Measurements from ENCODE around the gene MED13L.

Gene MED13L

DNA sequence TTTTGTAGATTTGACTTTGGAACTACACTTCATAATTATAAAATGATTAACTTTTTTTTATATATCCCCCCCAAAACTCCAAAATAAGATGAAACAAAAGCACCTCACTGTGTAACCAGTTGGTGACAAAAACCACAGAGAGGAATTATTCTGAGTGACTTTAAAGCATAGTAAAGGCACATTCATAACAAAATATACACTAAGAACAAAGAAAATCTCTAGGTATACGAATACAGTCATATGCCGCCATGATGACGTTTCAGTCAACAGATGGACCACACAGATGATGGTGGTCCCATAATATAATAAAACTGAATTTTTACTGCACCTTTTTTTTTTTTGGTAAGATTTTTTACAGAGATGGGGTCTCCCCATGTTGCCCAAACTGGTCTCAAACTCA lies 70.7 kb downstream of the MED13L start:
- TF ChIP-seq CTCF (IDR thresholded peaks at IDR 0.05; ENCODE audit: low read depth, low read length, missing control alignments), result no peak
- H3K4me3 ChIP-seq (replicated peaks; ENCODE audit: low read depth, low read length), result no peak overlapping the region
- no peak for DNase-seq (ENCODE audit: extremely low read depth, low read depth)

DNA sequence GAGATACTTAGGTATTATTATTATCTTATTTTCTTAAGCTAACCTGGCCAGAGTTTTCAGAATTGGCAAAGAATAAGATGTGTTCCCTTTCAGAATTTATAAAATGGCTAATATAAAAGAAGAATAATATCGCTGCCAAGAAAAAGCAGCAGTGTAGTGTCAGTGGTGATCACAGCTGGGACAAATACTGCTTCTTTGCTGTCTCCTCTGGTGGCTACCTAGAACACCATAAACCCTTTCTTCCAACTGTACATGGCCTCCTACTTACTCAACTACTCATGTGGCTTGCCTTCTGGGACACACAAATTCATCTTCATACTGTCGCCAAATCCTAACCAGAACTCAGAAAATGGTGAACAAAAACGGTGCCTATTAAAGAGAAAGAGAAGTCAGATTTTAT lies 72.7 kb downstream of the MED13L start:
- DNase-seq (ENCODE audit: extremely low read depth, low read depth), result no peak
- TF ChIP-seq CTCF (IDR thresholded peaks at IDR 0.05; ENCODE audit: low read depth, low read length, missing control alignments), result no peak
- H3K4me3 ChIP-seq (replicated peaks; ENCODE audit: low read depth, low read length), result no peak overlapping the region

DNA sequence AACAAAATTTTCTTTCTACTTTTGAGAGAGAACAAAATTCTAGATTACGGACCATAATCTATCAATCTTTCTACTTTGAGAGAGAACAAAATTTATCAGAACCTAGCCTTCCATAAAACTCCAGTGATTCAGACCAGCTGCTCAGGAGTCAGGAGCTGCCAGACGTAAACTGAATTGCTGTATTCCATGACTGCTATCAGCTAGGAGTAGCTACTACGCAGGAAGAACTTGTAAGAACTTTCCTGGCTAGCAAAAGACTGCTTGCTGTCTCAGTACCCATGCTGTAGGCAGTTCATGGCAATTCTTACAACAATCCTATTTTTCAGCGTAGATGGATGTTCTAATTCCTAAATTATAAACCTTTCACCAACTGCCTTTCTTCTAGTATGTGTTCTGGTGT lies 73.3 kb downstream of the MED13L start:
- TF ChIP-seq CTCF (IDR thresholded peaks at IDR 0.05; ENCODE audit: low read depth, low read length, missing control alignments), result no peak
- H3K4me3 ChIP-seq (replicated peaks; ENCODE audit: low read depth, low read length), result no peak overlapping the region
- DNase-seq (ENCODE audit: extremely low read depth, low read depth), result no peak

- DNase-seq (ENCODE audit: extremely low read depth, low read depth), result peak; percentile 25
- no peak overlapping the region for H3K4me3 ChIP-seq (replicated peaks; ENCODE audit: low read depth, low read length)
- TF ChIP-seq CTCF (IDR thresholded peaks at IDR 0.05; ENCODE audit: low read depth, low read length, missing control alignments), result peak; percentile 24
These were observed 74.6 kb downstream of the MED13L start for GRCh38 chr12:116202940-116203339.

DNA sequence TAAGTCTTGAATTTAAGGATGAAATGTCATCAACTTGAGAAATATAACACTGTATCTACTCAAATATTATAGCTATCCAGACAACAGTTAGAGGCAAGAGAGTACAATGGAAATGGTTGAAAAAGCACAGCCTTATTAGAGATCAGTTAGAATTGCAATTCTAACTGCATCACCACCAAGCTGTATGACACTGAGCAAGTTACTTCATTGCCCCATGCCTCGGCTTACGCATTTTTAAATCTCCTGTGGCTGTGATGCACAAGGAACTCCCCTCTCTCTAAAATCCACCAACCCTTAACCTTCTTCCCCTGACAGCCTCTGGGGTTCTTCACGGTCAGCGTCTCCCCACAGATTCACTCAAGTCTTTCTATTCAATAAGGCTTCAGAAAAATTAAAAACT lies 75.1 kb downstream of the MED13L start:
- DNase-seq (ENCODE audit: extremely low read depth, low read depth), result no peak
- no peak overlapping the region for H3K4me3 ChIP-seq (replicated peaks; ENCODE audit: low read depth, low read length)
- TF ChIP-seq CTCF (IDR thresholded peaks at IDR 0.05; ENCODE audit: low read depth, low read length, missing control alignments), result no peak

DNA sequence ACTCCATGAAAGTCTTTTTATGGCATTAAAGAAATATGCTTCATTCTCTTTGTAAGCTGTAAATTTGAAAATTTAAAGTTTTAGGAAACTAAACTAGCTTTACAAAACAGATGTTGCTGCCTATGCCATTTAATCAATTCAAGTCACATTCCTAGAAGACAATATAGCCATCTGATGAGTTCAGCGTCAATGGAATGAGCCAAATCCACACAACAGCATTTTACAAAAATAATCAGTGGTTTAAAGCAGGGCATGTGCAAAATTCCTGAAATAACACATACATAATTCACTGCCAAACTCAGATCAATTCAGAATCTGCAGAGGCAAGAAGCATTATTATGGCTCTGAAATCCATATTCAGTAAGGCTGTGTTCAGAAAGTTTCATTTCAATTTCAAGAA lies 75.6 kb downstream of the MED13L start:
- no peak for TF ChIP-seq CTCF (IDR thresholded peaks at IDR 0.05; ENCODE audit: low read depth, low read length, missing control alignments)
- no peak for DNase-seq (ENCODE audit: extremely low read depth, low read depth)
- no peak overlapping the region for H3K4me3 ChIP-seq (replicated peaks; ENCODE audit: low read depth, low read length)

DNA sequence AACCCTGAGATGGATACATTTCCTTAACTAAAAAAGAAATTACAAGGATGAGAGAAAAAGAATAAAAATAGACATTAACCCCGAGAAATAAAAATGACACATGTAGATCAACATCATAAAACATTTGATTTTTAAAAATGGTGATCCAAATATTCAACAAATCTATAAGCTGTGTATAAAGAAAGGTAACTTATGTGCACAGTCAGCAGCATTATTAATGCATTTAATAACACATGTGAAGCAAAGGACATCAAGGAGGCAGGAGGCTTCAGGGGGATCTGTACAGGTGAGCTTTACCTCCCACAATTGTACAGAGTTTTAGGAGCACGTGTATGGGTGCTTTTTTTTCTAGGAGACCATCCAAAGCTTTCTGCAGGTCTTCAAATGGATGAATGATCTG lies 76.1 kb downstream of the MED13L start:
- no peak for DNase-seq (ENCODE audit: extremely low read depth, low read depth)
- TF ChIP-seq CTCF (IDR thresholded peaks at IDR 0.05; ENCODE audit: low read depth, low read length, missing control alignments), result no peak
- no peak overlapping the region for H3K4me3 ChIP-seq (replicated peaks; ENCODE audit: low read depth, low read length)
